A172 (cell line): ENCODE data around the gene BRI3BP. TPM values are rescaled to one million over a fixed set of nuclear protein-coding genes. Genes with fewer than 3 reads are reported as not detected.
A peak's percentile ranks its signal among the peaks of the same experiment; 100 is the strongest.
"Not testable (repeated sequence)": the region's sequence is repeated elsewhere in the genome, so short reads cannot be mapped to it uniquely, and the experiment has no call there.

ENCODE experiments used
- DNase-seq: peaks from one replicate; pipeline ENCODE4 v3.0.0-alpha.2; 2015; ENCODE audit warnings: low spot score
- total RNA-seq: library from RNA; depleted of rRNA; stranded (reverse); fragments of >200 nt; shearing (Covaris generic); gene quantifications from 2 replicates; pipeline ENCODE4 v1.2.3, GENCODE V29; 2014

The BRI3BP gene
- total RNA-seq, 1 experiment from 2014 or later = 18.6 TPM

DNA sequence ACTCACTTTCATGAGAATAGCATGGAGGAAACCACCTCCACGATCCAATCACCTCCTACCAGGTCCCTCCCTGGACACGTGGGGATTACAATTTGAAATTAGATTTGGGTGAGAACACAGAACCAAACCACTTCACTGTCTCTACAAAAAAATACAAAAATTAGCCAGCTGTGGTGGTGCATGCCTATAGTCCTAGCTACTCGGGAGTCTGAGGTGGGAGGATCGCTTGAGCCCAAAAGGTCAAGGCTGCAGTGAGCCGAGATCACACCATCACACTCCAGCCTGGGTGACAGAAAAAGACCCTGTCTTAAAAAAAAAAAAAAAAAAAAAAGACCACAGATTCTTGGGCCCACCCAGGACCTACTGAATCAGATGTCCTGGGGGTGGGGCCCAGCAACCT, 28.3 kb downstream of the BRI3BP start:
- DNase-seq = no peak

DNA sequence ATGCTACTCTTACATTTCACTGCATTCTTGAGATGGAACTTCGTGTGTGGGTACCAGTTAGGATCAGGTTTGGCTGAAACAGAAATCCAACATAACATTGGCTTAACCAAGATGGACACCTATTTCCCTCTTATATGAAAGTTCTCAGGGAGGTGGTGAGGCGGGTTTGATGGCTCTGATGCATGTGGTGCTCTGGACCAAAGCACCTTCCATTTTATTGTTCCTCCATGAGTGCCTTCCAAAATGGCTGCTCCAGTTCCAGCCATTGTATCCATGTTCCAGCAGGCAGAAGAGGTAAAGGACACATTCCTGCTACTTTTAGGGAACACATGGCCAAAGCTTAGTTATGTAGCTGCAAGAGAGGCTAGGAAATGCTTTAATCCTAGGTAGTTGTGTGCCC, 29.6 kb downstream of the BRI3BP start:
- DNase-seq = no peak

GRCh38 chr12:125024949-125025563, 31.6 kb downstream of the BRI3BP start:
- DNase-seq = no peak

DNA sequence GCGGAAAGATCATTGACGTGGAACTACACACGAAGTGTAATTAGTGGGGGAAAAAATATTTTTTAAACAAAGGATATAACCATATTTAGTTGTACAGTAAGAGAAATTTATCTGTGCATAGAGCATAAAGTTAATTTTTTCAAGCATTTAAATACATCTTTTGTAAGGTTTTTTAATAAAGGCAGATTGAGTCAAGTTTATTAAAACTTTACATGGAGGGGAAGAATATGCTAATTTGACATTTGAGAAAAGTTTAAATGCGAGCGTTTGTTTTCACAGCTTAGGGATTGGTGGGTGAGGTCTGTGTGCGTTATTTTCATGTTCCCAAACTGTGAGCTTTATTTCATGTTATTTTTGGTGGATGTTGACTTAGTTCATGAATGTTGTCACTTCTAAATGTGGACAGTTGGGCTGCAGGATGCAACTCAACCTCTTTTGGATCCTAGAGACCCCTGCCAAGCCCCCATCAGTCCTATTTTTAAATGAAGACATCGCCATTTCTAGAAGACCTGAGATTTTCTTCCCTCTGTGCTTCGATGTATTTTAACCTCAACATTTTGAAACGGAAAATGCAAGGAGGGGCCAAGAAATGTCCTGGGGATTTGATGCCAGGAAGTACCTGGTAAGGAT, 32.3 kb downstream of the BRI3BP start:
- no peak for DNase-seq

- DNase-seq = no peak
Observed at GRCh38 chr12:125028106-125028505, 34.7 kb downstream of the BRI3BP start.

DNA sequence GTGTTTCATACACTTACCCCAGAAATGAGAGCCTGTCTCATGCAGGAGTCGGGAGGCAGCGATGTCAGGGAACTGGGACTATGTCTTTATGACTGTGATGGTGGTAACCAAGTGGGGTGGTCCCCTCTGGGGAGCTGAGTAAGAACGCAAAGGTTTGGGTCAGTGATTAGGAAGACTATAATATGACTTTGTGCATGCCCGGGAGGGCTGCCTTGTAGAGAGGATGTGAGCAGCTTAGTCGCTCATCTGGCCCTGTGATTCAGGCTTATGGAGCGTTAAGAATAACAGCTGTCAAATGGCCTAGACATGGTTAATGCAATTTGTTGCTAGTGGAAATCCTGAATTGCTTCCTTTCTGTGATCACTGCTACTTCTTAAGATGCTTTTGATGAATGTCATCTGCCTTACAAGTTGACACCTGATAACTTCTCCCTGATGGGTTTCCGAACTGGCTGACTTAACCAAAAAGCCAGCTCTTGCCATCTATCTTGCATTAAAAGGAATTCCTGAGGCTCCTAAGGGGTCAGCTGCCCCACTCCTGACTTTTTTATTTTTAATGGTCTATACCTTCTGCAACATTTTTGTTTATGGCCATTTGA, 36.4 kb downstream of the BRI3BP start:
- no peak for DNase-seq

GRCh38 chr12:125031471-125031870, 38.0 kb downstream of the BRI3BP start:
- not testable (repeated sequence) for DNase-seq

- DNase-seq = no peak
Observed at GRCh38 chr12:125032466-125033152, 39.2 kb downstream of the BRI3BP start.

DNA sequence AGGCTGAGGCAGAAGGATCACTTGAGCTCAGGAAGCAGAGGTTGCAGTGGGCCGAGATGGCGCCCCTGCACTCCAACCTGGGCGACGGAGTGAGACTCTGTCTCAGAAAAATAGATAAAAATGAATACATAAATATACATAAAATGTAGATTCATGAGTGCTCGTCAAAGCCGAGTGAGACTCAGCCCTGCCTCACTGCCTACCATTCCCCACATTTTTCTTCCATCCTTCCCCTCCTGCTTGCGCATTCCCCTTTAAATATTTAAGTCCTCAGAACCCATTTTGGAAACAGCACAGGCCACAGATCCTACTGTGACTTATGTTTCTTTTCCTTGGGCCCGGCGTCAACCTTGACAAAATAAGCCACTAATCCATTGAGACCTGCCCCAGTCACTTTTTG, 39.8 kb downstream of the BRI3BP start:
- no peak for DNase-seq

DNA sequence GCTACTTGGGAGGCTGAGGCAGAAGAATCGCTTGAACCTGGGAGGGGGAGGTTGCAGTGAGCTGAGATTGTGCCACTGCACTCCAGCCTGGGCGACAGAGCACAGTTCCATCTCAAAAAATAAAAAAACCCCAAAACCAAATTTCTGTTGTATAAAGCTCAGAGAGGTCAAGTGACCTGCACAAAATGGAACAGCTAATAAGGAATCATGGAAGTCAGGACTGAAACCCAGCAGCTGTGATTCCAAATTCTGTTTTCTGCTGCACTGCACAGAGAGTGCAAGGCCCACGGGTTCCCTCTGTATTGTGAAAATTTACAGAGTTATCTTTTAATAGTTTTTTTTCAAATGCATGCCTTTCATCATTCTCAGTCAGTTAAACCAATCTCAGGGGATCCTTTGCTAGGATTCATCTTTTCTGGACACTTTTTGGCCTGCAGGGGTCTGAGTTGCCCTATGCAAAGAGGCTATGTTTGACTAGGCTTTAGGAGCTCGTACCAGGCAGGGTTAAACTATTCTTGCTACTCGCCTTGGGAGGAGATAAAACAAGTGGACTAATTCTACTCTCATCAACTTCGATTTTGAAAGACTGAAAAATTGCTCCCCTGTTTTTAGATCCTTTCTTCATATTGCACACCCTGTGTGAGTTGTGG, 45.7 kb downstream of the BRI3BP start:
- DNase-seq = no peak

DNA sequence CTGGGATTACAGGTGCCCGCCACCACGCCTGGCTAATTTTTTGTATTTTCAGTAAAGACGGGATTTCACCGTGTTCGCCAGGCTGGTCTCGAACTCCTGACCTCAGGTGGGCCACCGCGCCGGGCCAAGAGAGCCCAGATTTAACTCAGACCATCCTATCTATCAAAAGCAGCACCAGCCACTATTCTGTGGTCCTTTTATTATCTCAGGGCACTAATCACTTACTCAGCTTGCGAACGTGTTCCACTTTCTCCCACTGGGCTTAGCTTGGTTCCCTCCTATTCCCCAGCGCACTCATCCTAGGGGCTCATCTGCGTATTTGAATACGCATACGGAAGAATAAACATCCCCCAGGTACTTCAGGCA, 55.6 kb downstream of the BRI3BP start:
- no peak for DNase-seq

GRCh38 chr12:125050446-125050845, 57.0 kb downstream of the BRI3BP start:
- no peak for DNase-seq

DNA sequence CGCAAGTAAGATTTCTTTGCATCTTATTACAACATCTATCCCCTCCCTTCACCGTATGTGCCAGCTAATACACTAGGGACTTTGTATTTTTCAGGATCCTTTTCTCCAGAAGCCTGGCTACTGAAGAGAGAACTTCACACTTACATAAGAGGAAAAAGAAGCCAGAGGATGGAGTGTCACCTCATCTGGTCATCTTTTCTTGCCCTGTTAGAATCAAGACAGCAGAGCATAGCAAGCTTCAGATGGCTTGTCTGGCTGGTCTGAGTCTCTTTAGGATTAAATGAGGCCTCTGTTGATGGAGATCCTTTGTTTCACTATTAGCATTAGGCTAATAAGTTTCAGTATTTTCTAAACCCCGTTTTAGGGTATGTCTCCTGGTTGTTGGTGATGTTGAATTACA, 57.4 kb downstream of the BRI3BP start:
- DNase-seq = no peak

DNA sequence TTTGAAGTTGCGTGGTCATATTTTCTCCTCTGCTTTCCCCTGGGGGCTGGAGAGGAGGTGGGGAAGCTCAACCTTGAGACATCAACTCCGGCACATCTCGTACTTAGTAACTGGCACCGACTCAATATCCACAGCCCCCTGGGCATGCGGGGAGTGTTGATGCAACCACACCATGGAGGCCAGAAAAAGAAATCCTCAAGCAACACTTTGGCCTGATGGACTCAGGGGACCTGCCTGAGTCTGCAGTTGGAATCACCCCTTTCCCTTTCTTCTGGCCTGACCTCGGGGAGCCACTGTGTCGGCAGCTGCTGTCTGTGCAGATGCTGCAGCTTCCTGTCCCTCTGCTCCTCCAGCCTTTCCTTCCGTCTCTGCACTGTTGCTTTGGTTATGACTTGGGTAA, 60.4 kb downstream of the BRI3BP start:
- DNase-seq = no peak

DNA sequence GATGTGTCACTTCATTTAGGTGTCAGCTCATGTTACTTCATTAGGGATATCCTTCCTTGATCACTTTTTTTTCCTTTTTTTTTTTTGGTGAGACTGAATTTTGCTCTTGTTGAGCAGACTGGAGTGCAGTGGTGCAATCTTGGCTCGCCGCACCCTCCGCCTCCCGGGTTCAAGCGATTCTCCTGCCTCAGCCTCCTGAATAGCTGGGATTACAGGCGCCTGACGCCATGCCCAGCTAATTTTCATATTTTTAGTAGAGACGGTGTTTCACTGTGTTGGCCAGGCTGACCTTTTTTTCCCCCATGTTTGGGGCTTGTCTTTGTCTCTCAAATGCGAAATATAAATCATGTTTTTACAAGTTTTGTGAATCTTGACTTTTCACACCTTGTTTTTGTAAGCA, 62.1 kb downstream of the BRI3BP start:
- no peak for DNase-seq

- no peak for DNase-seq
Observed at GRCh38 chr12:125056306-125056705, 62.9 kb downstream of the BRI3BP start.

- no peak for DNase-seq
Observed at GRCh38 chr12:125057708-125058107, 64.3 kb downstream of the BRI3BP start.

DNA sequence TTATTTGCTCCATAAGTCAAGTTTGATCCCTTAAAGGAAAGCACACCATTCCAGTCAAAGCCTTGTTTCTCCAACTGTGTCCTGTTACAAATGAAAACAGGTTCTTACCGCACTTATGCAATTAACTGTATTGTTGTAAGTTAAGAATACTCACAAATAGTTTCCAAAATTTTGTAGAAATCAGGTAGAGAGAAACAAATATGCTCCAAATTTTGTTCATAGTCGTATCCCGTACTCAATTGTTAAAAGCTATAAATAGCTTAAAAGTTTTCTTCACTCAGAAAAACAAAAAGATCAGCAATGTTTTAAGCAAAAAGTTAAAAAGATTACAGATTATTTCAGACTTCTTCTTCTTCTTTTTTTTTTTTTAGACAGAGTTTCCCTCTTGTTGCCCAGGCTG, 67.8 kb downstream of the BRI3BP start:
- no peak for DNase-seq

GRCh38 chr12:125063522-125063921, 70.1 kb downstream of the BRI3BP start:
- DNase-seq = not testable (repeated sequence)

DNA sequence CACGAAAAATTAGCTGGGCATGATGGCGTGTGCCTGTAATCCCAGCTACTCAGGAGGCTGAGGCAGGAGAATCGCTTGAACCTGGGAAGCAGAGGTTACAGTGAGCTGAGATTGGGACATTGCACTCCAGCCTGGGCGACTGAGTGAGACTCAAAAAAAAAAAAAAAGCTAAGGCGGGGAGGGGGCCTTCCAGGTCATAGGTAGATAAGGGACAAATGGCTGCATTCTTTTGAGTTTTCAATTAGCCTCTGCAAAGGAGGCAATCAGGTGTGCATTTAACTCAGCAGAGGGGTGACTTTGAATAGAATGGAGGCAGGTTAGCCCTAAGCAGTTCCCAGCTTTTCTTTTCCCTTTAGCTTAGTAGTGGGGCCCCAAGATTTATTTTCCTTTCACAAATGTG, 71.0 kb downstream of the BRI3BP start:
- no peak for DNase-seq

DNA sequence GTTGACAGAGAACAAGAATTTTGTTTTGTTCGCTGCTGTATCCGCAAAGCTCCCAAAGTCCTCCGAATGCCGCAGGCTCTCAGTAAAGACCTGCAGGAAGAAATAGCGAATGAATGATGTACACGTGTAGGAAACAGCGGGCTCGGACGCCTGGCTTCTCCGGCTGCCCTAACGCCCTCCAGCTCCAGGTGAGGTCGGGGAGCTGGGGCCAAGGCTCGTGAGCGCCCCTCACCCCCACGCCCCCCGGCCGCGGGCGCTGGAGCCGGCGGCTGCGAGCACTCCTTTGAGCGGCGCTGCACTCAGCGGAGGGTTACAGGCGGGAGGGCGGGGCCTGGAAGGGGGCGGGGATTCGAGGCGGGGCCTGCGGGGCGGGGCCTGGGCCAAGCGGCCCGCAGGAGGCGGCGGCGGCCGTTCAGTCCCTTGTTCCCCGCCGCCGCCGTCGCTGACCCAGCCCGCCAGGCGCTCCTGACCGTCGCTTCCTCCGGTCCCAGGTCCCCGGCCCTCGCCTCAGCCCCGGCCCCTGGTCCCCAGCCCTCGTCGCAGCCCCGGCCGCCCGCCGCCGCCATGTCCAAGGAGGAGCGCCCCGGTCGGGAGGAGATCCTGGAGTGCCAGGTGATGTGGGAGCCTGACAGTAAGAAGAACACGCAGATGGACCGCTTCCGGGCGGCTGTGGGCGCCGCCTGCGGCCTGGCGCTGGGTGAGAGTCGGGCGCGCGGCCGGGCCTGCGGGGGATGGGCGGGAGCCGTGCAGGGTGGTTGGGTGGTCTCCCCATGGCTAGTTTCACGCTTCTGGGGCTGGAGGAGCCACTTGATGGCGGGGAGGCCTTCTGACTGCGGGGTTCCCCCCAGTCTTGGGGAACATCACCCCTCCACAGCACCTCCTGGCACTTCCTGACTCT, 71.8 kb downstream of the BRI3BP start, which contains the start of gene AACS:
Gene AACS, plus strand, starts transcription at position 415 of the 898 bp plus-strand sequence. Its CDS starts 150 bp downstream, at position 565.
- DNase-seq = peak; percentile 41
